ENCODE results near the gene ZNF280D.

- TF ChIP-seq ZNF879 (CRISPR knock-in tag; IDR thresholded peaks at IDR 0.05): no peak
- no peak for TF ChIP-seq ZNF331 (CRISPR knock-in tag; IDR thresholded peaks at IDR 0.05)
- TF ChIP-seq, protein P1, sequence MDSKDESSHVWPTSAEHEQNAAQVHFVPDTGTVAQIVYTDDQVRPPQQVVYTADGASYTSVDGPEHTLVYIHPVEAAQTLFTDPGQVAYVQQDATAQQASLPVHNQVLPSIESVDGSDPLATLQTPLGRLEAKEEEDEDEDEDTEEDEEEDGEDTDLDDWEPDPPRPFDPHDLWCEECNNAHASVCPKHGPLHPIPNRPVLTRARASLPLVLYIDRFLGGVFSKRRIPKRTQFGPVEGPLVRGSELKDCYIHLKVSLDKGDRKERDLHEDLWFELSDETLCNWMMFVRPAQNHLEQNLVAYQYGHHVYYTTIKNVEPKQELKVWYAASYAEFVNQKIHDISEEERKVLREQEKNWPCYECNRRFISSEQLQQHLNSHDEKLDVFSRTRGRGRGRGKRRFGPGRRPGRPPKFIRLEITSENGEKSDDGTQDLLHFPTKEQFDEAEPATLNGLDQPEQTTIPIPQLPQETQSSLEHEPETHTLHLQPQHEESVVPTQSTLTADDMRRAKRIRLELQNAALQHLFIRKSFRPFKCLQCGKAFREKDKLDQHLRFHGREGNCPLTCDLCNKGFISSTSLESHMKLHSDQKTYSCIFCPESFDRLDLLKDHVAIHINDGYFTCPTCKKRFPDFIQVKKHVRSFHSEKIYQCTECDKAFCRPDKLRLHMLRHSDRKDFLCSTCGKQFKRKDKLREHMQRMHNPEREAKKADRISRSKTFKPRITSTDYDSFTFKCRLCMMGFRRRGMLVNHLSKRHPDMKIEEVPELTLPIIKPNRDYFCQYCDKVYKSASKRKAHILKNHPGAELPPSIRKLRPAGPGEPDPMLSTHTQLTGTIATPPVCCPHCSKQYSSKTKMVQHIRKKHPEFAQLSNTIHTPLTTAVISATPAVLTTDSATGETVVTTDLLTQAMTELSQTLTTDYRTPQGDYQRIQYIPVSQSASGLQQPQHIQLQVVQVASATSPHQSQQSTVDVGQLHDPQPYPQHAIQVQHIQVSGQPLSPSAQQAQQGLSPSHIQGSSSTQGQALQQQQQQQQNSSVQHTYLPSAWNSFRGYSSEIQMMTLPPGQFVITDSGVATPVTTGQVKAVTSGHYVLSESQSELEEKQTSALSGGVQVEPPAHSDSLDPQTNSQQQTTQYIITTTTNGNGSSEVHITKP (CRISPR knock-in tag; IDR thresholded peaks at IDR 0.05; ENCODE audit: low read depth): no peak
These were observed 147.1 kb downstream of the ZNF280D start for GRCh38 chr15:56586206-56586605.
